GM19025 (cell line): ENCODE data around the gene P4HB.

Source experiments
- ATAC-seq: cut with Tn5 transposase; IDR thresholded peaks from one replicate; pipeline ENCODE4 v1.9.1; 2021; ENCODE audit warnings: mild to moderate bottlenecking, low read depth, moderate library complexity; ENCODE audit not compliant: unreplicated experiment

Gene P4HB

DNA sequence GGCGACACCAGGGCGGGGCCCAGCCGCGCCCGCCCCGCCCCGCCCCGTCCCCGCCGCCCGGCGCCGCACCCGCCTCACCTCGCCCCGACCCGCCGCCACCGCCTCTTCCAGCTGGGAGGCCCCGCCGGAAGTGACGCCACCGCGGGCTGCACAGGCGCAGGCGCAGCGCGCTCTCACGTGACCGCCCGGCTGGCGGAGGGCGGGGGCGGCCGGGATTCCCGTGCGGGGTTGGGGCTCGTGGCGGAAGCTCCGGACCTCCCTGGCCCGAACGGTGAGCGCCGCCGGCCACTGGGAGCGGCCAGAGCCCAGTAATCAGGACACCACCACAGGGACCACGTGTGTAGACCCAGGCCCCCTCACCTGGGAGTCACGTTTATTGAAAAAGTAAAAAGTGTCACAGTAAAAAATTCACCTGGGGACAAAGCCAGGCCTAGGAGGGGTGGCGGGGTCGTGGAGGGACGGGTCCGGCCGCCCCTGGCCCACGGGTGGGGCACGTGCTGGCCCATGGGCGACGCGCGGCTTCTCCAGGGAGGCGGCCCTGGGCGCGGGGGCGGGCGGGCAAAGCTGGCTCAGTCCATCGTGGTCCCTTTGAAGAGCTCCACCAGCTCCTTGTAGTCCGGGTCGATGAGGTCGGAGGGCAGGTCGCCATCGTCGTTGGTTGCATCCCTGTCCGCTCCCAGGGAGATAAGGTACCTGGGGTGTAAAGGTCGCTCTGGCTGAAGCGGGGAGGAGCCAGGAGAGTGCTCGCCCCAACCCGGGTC is 27.0 kb downstream of the P4HB start, which contains the start of gene MCRIP1:
TSS of gene MCRIP1 (minus strand) at position 132 of the 761 bp plus-strand sequence. CDS start 8,785 bp downstream, outside the sequence.
- ATAC-seq = peak; percentile 84

DNA sequence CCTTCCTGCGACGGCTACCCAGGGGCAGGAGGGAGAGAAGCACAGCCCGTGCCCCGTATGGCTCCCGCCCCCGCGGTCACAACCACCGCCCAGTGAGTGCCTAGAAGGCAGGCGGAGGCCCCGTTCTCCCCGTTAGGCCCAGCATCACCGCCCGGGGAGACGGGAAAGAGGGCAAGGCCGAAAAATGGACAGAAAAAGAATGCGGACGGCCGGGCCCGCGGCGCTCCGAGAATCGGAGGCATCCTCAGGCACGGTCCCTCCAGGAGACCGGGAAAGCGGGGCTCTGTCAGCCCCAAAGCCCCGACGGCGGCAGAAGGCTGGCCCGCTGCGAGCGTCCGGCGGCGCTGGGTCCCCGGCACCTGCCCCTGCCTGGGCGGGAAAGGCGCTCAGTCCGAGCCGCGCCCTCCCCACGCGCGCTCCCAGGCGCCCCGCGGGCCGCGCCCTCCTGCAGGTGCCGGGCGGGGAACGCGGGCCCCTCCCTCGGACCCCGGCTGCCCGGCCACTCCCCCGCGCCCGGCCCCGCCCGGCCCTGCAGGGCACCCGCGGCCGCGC is 27.7 kb downstream of the P4HB start:
- ATAC-seq = peak; percentile 8

DNA sequence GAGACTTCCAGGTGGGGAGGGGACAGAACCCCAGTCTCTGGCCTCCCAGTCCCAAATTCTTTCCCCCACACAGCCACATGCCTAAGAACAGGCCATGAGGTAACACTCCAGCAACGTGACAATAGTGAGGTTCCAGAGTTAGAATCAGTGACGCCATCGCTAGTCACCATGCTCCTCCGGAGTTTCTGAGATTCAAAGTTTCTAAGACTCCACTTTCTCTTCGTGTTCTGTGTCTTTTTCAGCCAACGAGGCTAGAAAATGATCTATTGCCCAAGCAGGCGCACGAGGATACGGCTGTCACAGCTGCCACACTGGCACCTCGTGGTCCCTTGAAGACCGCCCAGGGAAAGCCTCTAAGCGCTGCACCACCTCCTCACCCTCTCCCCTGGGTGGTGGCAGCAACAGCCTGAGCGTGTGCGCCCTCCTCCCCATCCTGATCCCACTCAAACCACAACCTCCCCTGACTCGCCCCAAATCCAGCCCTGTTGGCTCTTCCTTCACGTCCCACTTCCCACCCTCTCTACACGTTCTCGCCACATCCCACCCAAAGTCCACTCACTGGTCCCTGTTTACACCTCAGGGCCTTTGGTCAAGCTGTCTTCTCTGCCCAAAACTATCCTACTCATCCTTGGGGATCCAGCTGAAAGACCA is 28.3 kb downstream of the P4HB start:
- no peak for ATAC-seq

DNA sequence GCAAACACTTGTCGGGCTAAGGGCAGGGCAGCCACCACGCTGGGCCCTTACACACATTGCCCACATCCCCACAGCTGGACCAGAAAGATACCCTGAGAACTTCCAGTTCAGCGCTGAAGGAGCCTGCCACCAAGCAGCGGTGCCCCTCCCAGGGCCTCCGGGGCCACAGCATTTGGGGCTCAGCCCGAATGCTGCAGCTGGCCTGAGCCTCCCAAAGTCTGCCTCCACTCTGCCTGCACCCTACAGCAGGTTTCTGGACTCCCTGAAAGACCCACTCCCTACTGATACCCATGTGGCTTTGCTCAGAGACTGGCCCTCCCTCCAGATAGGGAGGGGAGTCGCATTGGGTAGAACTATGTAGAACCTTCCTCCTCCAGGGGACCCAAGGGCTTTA is 28.8 kb downstream of the P4HB start:
- no peak for ATAC-seq

DNA sequence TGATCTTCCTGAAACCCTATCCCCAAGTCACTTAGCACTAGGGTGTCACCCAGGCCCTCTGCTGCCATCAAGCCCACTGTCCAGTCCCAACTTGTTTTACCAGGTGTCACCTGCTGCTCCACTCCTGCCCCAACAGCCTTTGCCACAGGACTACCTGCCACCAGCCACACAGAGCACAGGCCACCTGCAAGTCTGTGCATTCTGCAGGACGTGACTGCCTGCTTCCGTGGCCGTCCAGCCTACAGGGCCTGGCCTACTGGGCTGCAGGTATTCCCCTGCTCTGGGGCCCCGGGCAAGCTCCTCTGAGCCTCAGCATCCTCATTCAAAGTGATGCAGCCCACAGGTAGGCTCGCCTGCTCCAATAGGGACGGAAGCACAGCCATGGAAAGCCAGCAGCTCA is 30.5 kb downstream of the P4HB start:
- ATAC-seq = no peak

DNA sequence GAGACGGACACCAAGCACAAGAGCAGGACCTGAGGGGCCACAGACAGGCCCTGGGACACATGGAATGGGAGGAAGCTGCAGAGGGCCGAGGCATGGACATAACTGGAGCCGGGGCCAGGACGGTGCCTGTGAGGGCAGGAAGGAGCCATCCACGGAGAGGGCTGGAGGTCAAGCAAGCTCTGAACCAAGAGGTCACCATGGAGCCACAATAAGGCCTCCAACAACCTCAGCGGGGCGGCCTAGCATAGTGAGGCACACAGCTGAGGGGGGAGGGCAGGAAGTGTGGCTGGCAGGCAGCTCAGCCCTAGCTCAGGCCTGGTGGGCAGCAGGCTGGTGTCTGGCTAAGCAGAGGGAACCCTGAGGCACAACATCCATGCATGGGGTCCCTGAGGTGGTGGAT is 31.7 kb downstream of the P4HB start:
- no peak for ATAC-seq

DNA sequence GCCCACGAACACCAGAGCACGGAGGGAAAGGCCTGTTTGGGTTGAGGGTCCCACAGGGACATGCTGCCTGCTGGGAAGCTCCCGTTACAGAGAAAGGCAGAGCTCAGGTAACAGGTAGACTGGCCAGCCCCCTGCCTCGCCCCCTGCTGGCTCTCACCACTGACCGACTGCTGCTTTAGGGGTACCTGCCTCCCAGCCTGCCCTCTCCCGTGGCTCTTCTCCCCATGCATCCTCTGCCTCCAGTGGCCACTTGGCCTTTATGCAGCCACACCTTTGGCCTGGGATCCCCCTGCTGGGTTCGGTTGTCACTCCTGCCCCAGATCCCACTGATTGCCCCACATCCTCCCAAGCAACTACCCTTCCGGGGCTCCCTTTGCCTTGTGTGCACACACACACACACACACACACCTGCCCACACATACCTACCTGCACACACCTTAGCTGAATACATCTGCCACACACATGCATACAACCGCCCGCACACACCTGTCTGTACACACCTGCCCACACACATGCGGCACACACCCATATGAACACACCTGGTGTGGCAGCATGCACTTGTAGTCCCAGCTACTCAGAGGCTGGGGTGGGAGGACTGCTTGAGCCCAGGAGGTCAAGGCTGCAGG is 34.4 kb downstream of the P4HB start:
- ATAC-seq = no peak

DNA sequence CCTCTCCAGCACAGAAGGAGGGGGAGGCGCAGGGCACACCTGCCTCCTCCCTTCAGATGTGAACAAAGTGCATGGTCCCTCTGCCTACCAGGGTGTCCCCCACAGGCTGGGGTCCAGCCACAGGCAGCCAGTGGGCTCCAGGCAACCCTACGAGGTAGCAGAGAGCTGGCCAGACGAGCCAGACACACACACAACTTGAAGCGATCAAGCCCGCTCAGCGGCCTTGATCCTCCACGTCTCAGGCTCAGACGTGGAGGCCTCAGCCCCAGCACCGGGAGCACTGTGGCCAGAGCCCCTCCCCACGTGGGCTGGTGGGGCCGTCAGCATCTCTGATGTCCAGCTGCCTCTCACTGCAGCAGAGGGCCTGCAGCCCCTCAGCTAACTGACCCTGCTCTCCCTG is 35.7 kb downstream of the P4HB start:
- ATAC-seq = no peak

DNA sequence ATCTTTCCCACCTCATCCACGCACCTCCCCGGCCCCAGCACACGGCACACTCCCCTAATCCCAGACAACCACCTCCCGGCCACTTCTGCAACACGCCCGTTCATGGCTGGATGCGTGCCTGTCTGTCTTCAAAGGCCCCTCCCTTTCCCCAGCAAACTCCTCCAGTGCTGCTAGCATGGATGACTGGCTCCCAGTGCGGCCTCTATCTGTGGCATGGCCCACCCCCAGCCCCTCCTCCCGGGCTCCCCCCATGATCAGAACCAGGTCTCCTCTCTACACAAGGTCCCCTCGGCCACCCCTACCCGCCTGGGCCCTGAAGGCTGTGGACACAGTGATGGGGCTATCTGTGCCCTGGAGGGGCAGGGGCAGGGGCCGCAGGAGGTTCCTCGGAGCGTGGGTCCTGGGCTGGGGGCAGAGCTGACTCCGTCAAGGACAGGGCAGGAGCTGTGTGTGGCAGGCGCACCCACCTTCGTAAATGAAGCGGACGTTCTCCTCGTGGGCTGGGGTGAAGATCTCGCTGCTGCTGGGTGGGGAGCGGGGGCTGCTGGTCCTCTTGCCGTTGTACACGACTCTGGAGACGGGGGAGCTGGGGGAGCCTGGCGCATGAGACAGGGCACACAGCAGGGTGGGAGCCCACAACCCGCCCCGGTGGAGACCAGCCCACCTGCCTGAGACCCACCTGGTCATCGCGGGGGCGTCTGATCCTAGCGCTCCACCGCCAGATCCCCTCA is 36.4 kb downstream of the P4HB start:
- no peak for ATAC-seq

DNA sequence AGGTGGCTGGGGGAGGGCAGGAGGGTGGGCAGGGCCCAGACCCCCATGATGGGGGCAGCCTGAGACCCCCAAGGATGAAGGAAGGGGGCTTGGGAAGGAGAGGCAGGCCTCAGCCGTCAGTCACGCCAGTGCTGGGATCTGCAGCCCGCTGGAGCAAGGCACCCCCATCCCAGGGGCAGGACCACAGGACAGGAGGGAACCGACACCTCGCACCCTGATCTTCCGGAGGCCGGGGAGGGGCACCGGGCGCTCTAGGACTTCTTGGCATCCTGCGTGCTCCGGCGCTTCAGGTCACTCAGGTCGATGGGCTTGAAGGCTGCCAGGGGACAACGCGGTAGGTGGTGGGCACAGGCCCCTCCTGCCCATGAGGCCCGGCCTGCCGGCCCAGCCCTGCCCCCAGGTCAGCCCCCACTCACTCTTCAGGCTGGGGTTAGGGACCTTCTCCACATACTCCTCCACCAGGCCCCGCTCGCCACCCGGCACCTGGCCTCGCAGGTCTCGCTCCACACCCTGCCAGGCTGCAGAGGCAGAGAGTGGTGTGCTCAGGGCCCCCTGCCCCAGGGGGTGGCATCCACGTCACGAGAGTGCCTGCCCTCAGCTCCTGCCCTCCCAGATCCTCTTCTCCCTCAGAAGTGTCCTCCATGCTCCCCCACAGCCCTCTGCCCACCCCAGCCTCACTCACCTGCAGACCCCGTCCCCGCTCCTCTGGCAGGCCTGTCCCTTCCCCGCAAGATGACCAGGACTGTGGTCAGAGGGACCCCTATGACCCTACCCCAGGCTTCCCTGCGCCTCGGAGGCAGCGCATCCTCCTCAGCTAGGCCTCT is 37.1 kb downstream of the P4HB start:
- no peak for ATAC-seq

DNA sequence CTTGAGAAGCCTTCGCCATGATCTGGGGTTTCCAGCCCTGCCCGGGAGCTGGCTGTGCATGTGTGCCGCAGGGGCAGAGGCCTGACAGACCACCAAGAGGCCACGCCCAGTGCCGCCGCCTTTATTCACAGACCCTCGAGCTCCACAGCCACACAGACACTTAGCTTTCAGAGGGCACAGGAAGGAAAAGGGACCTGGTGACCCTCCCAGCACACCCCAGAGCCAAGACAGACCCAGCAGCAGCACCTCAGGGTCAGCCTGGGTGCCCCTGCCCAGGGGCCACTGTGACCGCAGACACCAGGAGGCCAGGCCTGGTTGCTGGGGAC is 38.1 kb downstream of the P4HB start:
- no peak for ATAC-seq

DNA sequence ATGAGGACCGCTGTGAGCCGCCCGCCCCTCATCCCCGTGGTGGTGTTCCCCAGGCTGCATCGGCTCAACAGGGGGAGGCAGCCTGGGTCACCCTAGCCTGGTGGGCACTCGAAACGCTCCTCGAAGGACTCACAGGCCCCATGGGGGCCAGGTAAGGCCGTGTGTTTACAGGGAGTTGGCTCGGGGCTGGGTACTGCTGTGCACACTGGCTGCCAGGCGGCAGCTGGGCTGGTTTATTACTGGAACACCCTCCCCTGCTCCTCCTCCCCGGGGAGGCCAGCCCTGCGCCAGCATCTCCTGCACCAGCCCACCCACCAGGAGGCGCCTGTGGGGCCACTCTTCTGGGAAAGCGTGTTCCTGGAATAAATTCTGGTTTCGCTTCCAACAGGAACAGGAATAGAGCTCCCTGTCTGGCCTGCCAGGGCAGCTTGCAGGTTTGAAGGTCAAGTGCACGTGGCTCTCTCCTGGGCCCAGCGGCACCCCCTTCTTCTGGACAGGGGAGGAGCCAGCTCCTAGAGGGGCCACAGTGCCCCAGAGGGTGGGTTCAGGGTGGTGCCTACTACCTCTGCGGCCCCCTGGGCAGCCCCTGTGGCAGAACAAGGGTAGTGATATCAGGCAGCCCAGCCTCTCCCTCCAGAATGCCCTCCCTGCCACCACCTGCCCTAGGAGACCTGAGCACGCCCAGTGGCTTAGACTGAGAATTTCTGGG is 38.6 kb downstream of the P4HB start:
- no peak for ATAC-seq

DNA sequence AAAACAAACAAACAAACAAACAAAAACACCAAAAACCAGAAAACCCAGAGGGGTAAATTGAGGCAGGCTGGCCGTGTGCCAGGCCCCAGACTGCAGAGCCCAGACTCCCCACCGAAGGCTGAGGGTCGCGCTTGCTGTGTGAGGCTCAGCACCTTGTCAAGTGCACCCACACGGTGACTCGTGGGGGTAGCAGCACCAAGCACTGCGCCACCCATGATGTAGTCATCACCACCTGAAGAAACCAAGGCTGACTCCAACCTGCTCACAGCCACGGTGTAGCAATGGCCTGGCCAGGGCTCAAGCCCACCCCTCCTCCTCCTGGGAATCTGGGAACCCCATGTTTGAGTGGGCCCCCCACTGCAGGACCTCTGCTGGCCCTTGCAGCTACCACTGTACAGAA is 39.2 kb downstream of the P4HB start:
- no peak for ATAC-seq

DNA sequence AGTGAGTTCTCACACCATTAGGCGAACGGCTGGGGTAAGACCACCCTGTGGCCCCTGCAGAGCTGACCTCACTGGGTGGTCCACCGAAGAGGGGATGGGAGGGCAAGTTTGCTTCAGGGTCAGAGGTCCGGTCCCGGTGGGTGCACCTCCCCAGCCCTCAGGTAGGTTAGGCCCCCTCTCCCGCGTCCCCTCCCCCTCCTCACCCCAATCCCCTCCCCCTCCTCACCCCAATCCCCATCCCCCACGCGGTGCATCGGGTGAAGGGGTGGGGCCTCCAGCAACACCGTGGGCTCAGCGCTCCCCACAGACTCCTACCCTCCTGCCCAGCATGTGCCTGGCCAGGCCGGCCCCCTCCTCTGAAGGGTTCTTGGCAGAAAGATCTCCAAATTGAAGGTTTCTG is 40.6 kb downstream of the P4HB start:
- no peak for ATAC-seq

DNA sequence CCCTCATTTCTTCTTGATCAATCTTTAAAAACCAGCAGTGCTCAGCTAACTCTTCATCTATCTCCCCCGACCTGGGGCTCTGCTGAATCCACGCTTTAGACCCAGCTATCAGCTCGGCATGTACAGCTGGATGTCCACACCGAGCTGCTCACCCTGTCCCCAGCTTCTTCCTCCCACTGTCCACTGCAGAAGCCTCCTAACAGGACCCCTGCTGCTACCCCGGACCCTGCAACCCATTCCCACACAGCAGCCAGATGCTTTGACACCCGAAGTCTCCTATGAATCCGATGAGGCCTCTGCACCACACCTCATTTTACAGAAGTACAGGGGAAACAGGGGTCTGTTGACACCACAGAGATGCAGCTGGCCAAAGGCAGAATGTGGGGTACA is 42.6 kb downstream of the P4HB start:
- no peak for ATAC-seq

DNA sequence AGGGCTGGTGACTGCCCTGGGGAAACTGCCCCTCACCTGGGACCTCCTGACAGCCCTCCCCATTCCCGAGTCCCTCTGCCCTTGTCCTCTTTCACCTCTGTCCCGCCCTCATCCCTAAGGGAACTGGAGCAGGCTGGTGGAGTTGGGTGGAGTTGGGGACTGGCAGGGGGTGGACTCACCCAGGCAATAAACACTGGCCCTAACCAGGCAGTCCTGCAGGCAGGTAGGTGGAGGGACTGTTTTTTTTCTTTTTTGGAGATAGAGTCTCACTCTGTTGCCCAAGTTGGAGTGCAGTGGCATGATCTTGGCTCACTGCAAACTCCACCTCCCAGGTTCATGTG is 44.7 kb downstream of the P4HB start:
- ATAC-seq = no peak

DNA sequence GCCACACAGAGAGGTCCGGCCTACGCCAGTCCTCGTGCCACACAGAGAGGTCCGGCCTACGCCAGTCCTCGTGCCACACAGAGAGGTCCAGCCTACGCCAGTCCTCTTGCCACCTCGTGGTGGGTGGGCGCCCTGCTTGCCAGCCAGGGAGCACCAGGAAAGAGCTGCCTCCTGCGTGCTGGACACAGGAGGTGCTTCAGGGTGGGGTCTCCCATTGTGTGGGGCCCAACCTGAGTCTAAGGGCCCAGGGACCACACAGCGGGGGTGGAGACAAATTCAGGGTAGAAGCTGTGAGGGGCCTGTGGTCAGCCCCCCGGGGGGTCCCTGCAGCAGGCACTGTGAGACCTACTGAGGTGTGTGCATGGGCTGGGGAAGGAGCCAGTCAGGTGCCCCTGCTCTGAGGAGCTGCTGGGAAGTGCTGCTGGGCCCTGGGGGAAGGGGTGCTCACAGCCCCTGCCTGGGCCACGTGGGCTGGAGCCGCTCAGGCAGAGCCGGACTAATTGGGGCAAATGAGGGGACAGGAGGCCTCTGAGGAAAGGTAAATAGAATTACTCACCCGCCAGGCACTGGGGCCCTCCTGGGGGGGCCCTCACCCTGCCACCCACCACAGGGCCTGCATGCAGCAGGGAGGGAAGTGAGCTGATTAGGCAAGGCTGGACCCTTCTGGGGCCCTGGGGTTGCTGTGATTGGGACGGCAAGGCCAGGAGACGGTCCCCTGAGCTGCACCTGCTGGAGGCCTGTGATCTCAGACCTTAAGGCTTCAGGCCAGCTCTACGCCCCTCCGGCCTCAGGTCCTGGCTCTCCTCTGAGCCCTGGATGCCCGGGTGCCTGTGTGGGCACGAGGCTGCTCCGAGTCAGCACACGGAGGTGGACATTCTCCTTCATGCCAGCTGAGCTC is 45.3 kb downstream of the P4HB start:
- no peak for ATAC-seq

DNA sequence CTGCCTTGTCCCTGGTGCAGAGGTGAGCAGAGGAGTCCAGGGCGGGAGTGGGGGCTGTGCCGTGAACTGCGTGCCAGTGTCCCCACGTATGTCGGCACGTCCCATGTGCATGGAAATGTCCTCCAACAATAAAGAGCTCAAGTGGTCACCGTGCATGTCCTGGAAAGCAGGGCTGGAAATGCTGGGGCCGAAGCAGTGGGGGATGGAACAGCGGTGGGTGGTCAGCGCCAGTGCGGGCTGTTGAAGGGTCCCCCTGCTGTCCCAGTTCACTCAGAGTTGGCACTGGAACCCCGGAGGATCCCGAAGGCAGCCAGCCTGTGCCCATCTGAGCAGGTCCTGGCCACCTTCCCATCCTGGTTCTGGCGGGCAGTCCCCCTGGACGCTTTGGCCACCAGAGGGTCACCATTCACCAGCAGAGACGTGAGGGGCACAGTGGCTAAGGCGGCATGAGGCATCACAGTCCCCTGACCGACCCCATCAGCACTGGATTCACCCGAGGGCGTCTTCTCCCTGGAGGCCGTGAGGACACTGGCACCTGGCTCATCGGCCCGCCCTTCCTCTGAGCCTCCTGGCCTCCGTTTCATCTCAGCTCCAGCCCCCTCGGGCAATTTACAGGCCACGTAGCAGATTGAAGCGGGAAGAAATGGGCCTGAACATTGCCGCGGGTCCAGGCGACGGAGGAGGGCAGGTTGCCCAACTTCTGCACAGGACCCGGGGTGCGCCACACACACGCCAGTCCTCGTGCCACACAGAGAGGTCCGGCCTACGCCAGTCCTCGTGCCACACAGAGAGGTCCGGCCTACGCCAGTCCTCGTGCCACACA is 46.3 kb downstream of the P4HB start:
- ATAC-seq = no peak
